HG03354 (cell line): ENCODE results near the gene IGFBP5.

Experiments used
- ATAC-seq: cut with Tn5 transposase; IDR thresholded peaks from one replicate; pipeline ENCODE4 v1.9.1; 2021; ENCODE audit warnings: mild to moderate bottlenecking; ENCODE audit not compliant: unreplicated experiment, poor library complexity, severe bottlenecking

IGFBP5 gene

GRCh38 chr2:216671791-216672343 is 23.5 kb downstream of the IGFBP5 start:
- no peak for ATAC-seq

- ATAC-seq: no peak
Observed at GRCh38 chr2:216671081-216671411, 24.3 kb downstream of the IGFBP5 start.

- no peak for ATAC-seq
Observed at GRCh38 chr2:216670266-216671080, 24.9 kb downstream of the IGFBP5 start.

GRCh38 chr2:216666461-216667233 is 28.7 kb downstream of the IGFBP5 start:
- peak; percentile 76 for ATAC-seq

- no peak for ATAC-seq
Observed at GRCh38 chr2:216665717-216666116, 29.6 kb downstream of the IGFBP5 start.

- no peak for ATAC-seq
Observed at GRCh38 chr2:216665242-216665641, 30.1 kb downstream of the IGFBP5 start.

- peak; percentile 46 for ATAC-seq
Observed at GRCh38 chr2:216664593-216665034, 30.7 kb downstream of the IGFBP5 start.

GRCh38 chr2:216663846-216664245 is 31.5 kb downstream of the IGFBP5 start:
- no peak for ATAC-seq

- no peak for ATAC-seq
Observed at GRCh38 chr2:216663106-216663505, 32.2 kb downstream of the IGFBP5 start.

GRCh38 chr2:216661639-216662375 is 33.5 kb downstream of the IGFBP5 start:
- ATAC-seq: no peak

GRCh38 chr2:216661051-216661450 is 34.3 kb downstream of the IGFBP5 start:
- no peak for ATAC-seq

- ATAC-seq: no peak
Observed at GRCh38 chr2:216660496-216660895, 34.9 kb downstream of the IGFBP5 start.

GRCh38 chr2:216659276-216659675 is 36.1 kb downstream of the IGFBP5 start:
- ATAC-seq: no peak

GRCh38 chr2:216658757-216659156 is 36.6 kb downstream of the IGFBP5 start:
- ATAC-seq: no peak

- ATAC-seq: no peak
Observed at GRCh38 chr2:216657980-216658379, 37.4 kb downstream of the IGFBP5 start.

GRCh38 chr2:216657086-216657855 is 38.1 kb downstream of the IGFBP5 start:
- no peak for ATAC-seq

- no peak for ATAC-seq
Observed at GRCh38 chr2:216654528-216655052, 40.8 kb downstream of the IGFBP5 start.

GRCh38 chr2:216653931-216654365 is 41.4 kb downstream of the IGFBP5 start:
- no peak for ATAC-seq
